GM12891 (cell line): Measurements from ENCODE around the gene ODAD4.
A peak's percentile ranks its signal among the peaks of the same experiment; 100 is the strongest.
"Not testable (repeated sequence)": the region's sequence is repeated elsewhere in the genome, so short reads cannot be mapped to it uniquely, and the experiment has no call there.

ENCODE experiments used
- DNase-seq: peaks from one replicate; pipeline ENCODE4 v3.0.0; 2011; ENCODE audit warnings: low spot score; ENCODE audit not compliant: insufficient read length
- FAIRE-seq: peaks from 2 replicates; lab custom pipeline; 2011; peaks lifted over from hg19 to GRCh38; lab: Jason Lieb, UNC
- PAX5 ChIP-seq: IDR thresholded peaks from 2 replicates; pipeline ENCODE4 v1.6.1; 2011; ENCODE audit warnings: low read length, moderate library complexity, mild to moderate bottlenecking; ENCODE audit not compliant: insufficient read depth, severe bottlenecking
- POLR2A ChIP-seq: IDR thresholded peaks from 2 replicates; pipeline ENCODE4 v1.6.1; 2011; ENCODE audit warnings: low read depth, low read length, control low read depth
- POLR2AphosphoS5 ChIP-seq: IDR thresholded peaks from 2 replicates; pipeline ENCODE4 v1.6.1; 2011; ENCODE audit warnings: low read depth, low read length, control low read depth
- POU2F2 ChIP-seq: IDR thresholded peaks from 2 replicates; pipeline ENCODE4 v1.6.1; 2011; ENCODE audit warnings: low read depth, mild to moderate bottlenecking, control low read depth, low read length, moderate library complexity
- SPI1 ChIP-seq: IDR thresholded peaks from 2 replicates; pipeline ENCODE4 v1.6.1; 2011; ENCODE audit warnings: low read depth, low read length, control low read depth
- TAF1 ChIP-seq: IDR thresholded peaks from 2 replicates; pipeline ENCODE4 v1.6.1; 2011; ENCODE audit warnings: low read depth, low read length, control low read depth

Gene ODAD4

GRCh38 chr17:41919840-41920579 is 10.4 kb upstream of the ODAD4 start:
- TF ChIP-seq POLR2AphosphoS5 = no peak
- TF ChIP-seq POU2F2 = no peak
- no peak for TF ChIP-seq SPI1
- TF ChIP-seq TAF1 = no peak
- no peak for TF ChIP-seq PAX5
- TF ChIP-seq POLR2A = no peak
- DNase-seq (no peak), FAIRE-seq (peak; percentile 31)

GRCh38 chr17:41920580-41920955 is 9.8 kb upstream of the ODAD4 start:
- no peak for FAIRE-seq

GRCh38 chr17:41925991-41926590 is 4.3 kb upstream of the ODAD4 start:
- TF ChIP-seq POLR2A (no peak), SPI1 (no peak), PAX5 (no peak), TAF1 (no peak), POLR2AphosphoS5 (no peak), POU2F2 (no peak)
- FAIRE-seq = no peak
- no peak for DNase-seq

More at GRCh38 chr17:41920580-41920955, 9.8 kb upstream of the ODAD4 start:
- DNase-seq = no peak
- no peak for TF ChIP-seq TAF1
- TF ChIP-seq SPI1 = no peak
- no peak for TF ChIP-seq POU2F2
- TF ChIP-seq POLR2AphosphoS5 = no peak
- TF ChIP-seq PAX5 = no peak
- no peak for TF ChIP-seq POLR2A

GRCh38 chr17:41928693-41929251 is 1.6 kb upstream of the ODAD4 start:
- DNase-seq (no peak), FAIRE-seq (no peak)
- TF ChIP-seq PAX5 (no peak), TAF1 (no peak), POU2F2 (no peak)

GRCh38 chr17:41930833-41931156 is 378 bp downstream of the ODAD4 start:
- not testable (repeated sequence) for FAIRE-seq, DNase-seq

GRCh38 chr17:41931715-41932114 is 1.3 kb downstream of the ODAD4 start:
- DNase-seq, FAIRE-seq: not testable (repeated sequence)

- TF ChIP-seq PAX5 (no peak), TAF1 (no peak), POLR2AphosphoS5 (no peak), POU2F2 (no peak)
- no peak for DNase-seq
- FAIRE-seq = no peak
These were observed 2.5 kb downstream of the ODAD4 start for GRCh38 chr17:41932816-41933389.

GRCh38 chr17:41935641-41936040 is 5.2 kb downstream of the ODAD4 start:
- TF ChIP-seq POLR2A (no peak), PAX5 (no peak)
- FAIRE-seq = no peak
- no peak for DNase-seq

GRCh38 chr17:41937970-41938954 is 7.8 kb downstream of the ODAD4 start:
- no peak for DNase-seq
- no peak for FAIRE-seq
- TF ChIP-seq POLR2AphosphoS5 (no peak), PAX5 (no peak), POLR2A (no peak), SPI1 (no peak)
